ENCODE measurements around the gene CDYL. TPM values are rescaled to one million over a fixed set of nuclear protein-coding genes. Genes with fewer than 3 reads are reported as not detected.
A peak's percentile ranks its signal among the peaks of the same experiment; 100 is the strongest.

The CDYL gene
- total and polyA plus RNA-seq, 8 donors = 26.9 to 32.3 (median 29.1) TPM

DNA sequence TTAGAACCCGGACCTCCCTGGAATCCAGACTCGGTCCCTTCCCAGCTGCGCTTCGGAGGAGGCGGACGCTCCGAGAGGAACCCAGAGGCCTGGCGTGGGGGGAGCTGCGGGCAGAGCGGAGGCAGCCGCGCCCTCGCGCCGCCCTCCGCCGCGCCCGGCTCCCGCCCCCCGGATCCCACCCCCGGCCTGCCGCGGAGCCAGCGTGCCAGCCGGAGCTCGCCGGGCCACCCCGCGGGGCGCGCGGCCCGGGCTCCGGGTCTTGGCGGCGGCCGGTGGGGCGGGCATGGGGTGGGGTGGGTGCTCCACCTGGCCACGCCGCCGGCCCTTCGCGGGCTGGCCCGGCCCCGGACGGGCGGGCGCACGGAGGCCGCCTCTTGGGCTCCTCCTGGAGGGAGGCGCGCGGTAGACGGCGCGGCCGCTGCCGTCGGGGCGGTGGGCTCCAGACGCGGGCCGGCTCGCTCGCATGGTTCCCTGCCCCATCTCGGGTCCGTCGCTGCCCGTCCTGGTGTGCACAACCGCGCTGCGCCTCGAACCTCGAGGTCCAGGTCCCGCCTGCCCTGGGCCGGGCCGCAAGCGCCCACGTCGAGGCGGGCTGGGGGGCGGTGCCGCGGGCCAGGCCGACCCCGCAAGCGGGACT is 592 bp upstream of the CDYL start:
- TF ChIP-seq, protein P1, sequence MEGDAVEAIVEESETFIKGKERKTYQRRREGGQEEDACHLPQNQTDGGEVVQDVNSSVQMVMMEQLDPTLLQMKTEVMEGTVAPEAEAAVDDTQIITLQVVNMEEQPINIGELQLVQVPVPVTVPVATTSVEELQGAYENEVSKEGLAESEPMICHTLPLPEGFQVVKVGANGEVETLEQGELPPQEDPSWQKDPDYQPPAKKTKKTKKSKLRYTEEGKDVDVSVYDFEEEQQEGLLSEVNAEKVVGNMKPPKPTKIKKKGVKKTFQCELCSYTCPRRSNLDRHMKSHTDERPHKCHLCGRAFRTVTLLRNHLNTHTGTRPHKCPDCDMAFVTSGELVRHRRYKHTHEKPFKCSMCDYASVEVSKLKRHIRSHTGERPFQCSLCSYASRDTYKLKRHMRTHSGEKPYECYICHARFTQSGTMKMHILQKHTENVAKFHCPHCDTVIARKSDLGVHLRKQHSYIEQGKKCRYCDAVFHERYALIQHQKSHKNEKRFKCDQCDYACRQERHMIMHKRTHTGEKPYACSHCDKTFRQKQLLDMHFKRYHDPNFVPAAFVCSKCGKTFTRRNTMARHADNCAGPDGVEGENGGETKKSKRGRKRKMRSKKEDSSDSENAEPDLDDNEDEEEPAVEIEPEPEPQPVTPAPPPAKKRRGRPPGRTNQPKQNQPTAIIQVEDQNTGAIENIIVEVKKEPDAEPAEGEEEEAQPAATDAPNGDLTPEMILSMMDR (IDR thresholded peaks at IDR 0.05) = peak in 1 of 2 donors; percentile 16
- intact Hi-C loops (cut with DNase I) = no loop called here

DNA sequence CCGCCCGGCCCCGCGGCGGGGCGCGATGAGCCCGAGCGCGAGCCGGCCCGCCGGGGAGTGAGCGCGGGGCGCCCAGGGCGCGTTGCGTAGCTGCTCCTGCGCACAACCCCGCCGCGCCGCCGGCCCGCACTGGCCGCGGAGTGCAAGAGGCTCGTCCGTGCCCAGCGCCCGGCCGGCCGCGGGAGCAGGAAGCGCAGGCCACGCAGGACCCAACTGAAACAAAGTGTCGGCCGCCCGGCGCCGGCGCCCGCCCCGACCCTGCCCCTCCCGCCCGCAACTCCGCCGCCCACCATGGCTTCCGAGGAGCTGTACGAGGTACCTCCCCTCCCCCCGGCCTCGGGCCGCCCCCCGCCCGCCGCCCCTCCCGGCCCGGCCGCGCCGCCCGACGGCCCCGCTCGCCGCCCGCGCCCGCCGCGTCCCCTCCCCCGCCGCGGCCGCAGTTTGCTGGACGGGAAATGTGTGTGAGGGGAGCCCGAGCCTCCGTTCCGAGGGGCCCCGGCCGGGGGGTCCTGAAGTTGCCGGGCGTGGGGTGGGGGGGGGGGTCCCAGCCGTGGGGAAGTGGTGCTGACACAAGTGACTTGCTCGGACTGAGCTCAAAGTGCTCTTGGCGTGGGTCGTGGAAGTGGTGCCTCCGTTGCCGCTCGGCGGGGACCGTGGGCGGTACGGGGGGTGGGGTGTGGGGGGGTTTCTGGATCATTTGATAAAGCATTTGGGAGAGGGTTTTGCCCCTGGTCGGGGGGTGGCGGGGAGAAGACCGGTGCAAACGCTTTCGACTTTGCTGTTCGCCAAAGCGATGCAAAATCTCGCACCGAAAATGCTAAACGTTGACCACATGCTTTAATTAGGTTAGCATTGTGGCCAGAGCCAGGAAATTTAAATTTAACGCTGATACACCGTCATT is 539 bp downstream of the CDYL start:
- DNase-seq = peak in 3 of 4 donors; percentile 39 to 91 (median 43)
- peaks cover 0 to 9% of the 10 kb centered on the region in 2 donors for H3K27me3 ChIP-seq
- no peak for ATAC-seq
- peaks cover 2 to 32% of the 10 kb centered on the region in 2 donors for H3K4me1 ChIP-seq
- TF ChIP-seq, protein P1 (IDR thresholded peaks at IDR 0.05) = no peak
- H3K27ac ChIP-seq = peak overlapping the region; percentile 56 to 81
- no peaks in the 10 kb centered on the region for H3K36me3 ChIP-seq
- intact Hi-C loops (cut with DNase I) = no loop called here
- peak overlapping the region; percentile 43 to 58 for H3K4me3 ChIP-seq
- no peaks in the 10 kb centered on the region for H3K9me3 ChIP-seq

More for the DNA sequence above, 592 bp upstream of the CDYL start:
- H3K27ac ChIP-seq = peak overlapping the region; percentile 62 to 85
- ATAC-seq (peak; percentile 87), DNase-seq (peak; percentile 71 to 96 (median 78))
- no peaks in the 10 kb centered on the region for H3K9me3 ChIP-seq
- H3K4me1 ChIP-seq = peaks cover 2 to 21% of the 10 kb centered on the region in 2 donors
- H3K36me3 ChIP-seq = no peaks in the 10 kb centered on the region
- H3K27me3 ChIP-seq = peaks cover 0 to 9% of the 10 kb centered on the region in 2 donors
- peak overlapping the region; percentile 44 to 58 for H3K4me3 ChIP-seq

DNA sequence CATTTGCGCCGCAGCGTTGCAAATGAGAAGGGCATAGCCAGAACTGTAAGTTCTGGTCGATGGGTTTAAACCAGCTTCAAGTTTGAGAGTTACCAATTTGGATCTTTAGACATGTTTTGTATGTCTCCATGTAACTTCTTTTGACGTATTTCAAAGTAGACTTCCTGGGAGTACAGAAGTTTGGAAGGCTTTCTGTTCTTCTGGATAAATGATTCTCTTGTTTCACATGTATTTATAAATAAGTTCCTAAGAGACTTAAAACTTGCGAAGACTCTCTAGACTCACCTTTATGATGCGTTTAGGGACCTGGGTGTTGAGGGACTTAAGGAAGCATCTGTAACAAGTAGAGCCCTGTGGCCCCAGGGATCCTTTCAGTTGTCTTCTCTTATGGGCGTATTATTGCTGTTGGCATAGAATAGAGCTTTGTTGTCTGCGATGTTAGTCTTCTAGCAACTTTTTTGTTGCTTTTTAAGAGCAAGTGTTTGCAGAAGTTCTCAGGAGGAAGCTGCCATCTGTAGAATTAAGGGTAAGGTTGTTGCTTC is 1.3 kb downstream of the CDYL start:
- Histone ChIP-seq H3K4me3 (peak overlapping the region; percentile 43 to 58), H3K4me1 (peaks cover 2 to 39% of the 10 kb centered on the region in 2 donors), H3K36me3 (no peaks in the 10 kb centered on the region), H3K9me3 (no peaks in the 10 kb centered on the region), H3K27me3 (peaks cover 0 to 9% of the 10 kb centered on the region in 2 donors), H3K27ac (peak overlapping the region in 1 of 2 donors; percentile 81)
- DNase-seq = no peak
- intact Hi-C loops (cut with DNase I) = no loop called here
- TF ChIP-seq, protein P1 (IDR thresholded peaks at IDR 0.05) = no peak
- no peak for ATAC-seq

DNA sequence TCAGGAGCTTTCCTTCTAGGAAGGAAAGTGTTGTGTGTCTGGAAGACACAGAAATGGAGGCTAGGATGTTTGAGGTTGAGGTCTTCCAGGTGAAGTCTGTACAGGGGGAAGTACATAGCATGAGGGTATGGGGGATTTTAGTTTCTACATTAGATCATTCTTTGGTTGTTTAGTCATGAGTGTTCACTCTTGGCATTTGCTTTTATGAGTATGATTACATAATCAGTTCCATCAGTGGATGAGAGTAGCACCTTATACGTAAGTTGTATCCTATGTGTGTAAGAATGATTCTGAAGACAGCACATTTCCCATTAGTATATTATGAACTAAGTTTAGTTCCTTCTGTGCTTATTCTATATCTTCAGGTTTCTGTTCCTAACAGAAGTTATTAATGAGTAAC is 1.9 kb downstream of the CDYL start:
- Histone ChIP-seq H3K27ac (no peak overlapping the region), H3K9me3 (no peaks in the 10 kb centered on the region), H3K4me3 (no peak overlapping the region), H3K4me1 (peaks cover 2 to 44% of the 10 kb centered on the region in 2 donors), H3K36me3 (no peaks in the 10 kb centered on the region), H3K27me3 (peaks cover 0 to 9% of the 10 kb centered on the region in 2 donors)
- intact Hi-C loops (cut with DNase I) = no loop called here
- ATAC-seq (no peak), DNase-seq (no peak)
- TF ChIP-seq, protein P1 (IDR thresholded peaks at IDR 0.05) = no peak

Data from left lung (tissue), 10 donors.